Heart right ventricle (tissue), 16 donors: ENCODE data around the gene GOT1. TPM values are rescaled to one million over a fixed set of nuclear protein-coding genes. Genes with fewer than 3 reads are reported as not detected.

Experiments used
- ATAC-seq, 8 donors: fragments of 200-7000 bp; cut with Tn5 transposase; one replicate each; pipeline ENCODE4 v1.9.1; 2020; ENCODE audit warnings: mild to moderate bottlenecking in 8 of 8, moderate library complexity in 8 of 8, moderate number of reproducible peaks in 1 of 8
- DNase-seq, 2 donors: peaks; one replicate each; pipeline ENCODE4 v3.0.0-alpha.2; 2020
- H3K27ac ChIP-seq, 10 donors: fragments of 200-600 bp; sonication (generic) in 2 of 10; one replicate each; pipeline versions ENCODE4 v1.5.0 to v1.8.0; 2020 to 2022; ENCODE audit warnings: mild to moderate bottlenecking in 3 of 10
- H3K27me3 ChIP-seq, 7 donors: fragments of 200-600 bp; one replicate each; pipeline ENCODE4 v1.8.0; 2021 to 2022; ENCODE audit warnings: mild to moderate bottlenecking in 2 of 7
- H3K36me3 ChIP-seq, 9 donors: fragments of 200-600 bp; sonication (generic) in 1 of 9; one replicate each; pipeline versions ENCODE4 v1.5.0 to v1.8.0; 2020 to 2022; ENCODE audit warnings: mild to moderate bottlenecking in 2 of 9
- H3K4me1 ChIP-seq, 9 donors: fragments of 200-600 bp; sonication (generic) in 1 of 9; one replicate each; pipeline versions ENCODE4 v1.5.0 to v1.8.0; 2020 to 2022; ENCODE audit warnings: mild to moderate bottlenecking in 4 of 9
- H3K4me3 ChIP-seq, 10 donors: fragments of 200-600 bp; sonication (generic) in 2 of 10; one replicate each; pipeline versions ENCODE4 v1.5.0 to v1.8.0; 2020 to 2022; ENCODE audit warnings: mild to moderate bottlenecking in 7 of 10, moderate library complexity in 2 of 10
- H3K9me3 ChIP-seq, 11 donors: fragments of 200-600 bp in 10 of 11; sonication (generic) in 2 of 11; one replicate each; pipeline versions ENCODE4 v1.5.0 to v1.8.0; 2013 to 2022; ENCODE audit warnings: mild to moderate bottlenecking in 2 of 11, control low read depth in 1 of 11, moderate library complexity in 1 of 11
- WGBS, 2 donors: extraction: QIAGEN DNeasy Blood & Tissue Kit; methylation state at CpG; one replicate each; pipeline ENCODE4 v1.1.7; 2013; ENCODE audit warnings: inconsistent platforms in 1 of 2; 5-methylcytosine and 5-hydroxymethylcytosine counted together
- intact Hi-C, 10 donors: fragments of 100-400 bp; cut with DNase I; formaldehyde crosslinking; loops; one replicate each; pipeline versions ENCODE4 v1.11.1 to v1.14.2; 2022
- polyA plus RNA-seq, 2 donors: library from polyadenylated mRNA; stranded (reverse); fragments of 200-250 nt; gene quantifications; one replicate each; pipeline ENCODE4 v1.2.3, GENCODE V29; 2013
- total RNA-seq, 10 donors: library from RNA; stranded (reverse); fragmentation: NEBNext Ultra II Directional in 3 of 10; extraction: Animal tissue kit (Norgen Biotek cat#: 25700) in 3 of 10; gene quantifications; one replicate each; pipeline versions ENCODE4 v1.2.1 to v1.2.4, GENCODE V29; 2021 to 2023
- TF ChIP-seq, protein P1 (sequence below), 9 donors: fragments of 200-600 bp; sonication (generic) in 2 of 9; IDR thresholded peaks; one replicate each; pipeline versions ENCODE4 v1.5.0 to v1.8.0; 2021 to 2022; ENCODE audit warnings: antibody characterized with exemption in 9 of 9, mild to moderate bottlenecking in 5 of 9, moderate library complexity in 1 of 9
- donor health status: Arrhythmogenic right ventricular cardiomyopathy.
- donor health status: ischemic (EF 13 %, LVEDD 7.1; RV severe dilation, severe dysfunction).
- donor health status: healthy with polysubstance abuse.
- donor health status: DM: no; HTN: yes; CAD: no.
- donor health status: DM: no; HTN: no; CAD: no.
- donor health status: ischemic (EF 25% LVEDD 6.9; RV normal size, moderate dysfunction).
- donor health status: ischemic (EF 25% LVEDD 5.7; RV mildly dilated, moderate dysfunction).
- donor health status: healthy.
- donor health status: DM: yes; HTN: yes; CAD: no.
- donor health status: Ischemic cardiomyopathy.
- donor health status: ischemic (EF 35%, LVEDD 5.7; RV mildly dilated, moderate dysfunction).
- donor health status: nonischemic (EF 11% LVEDD 7.7; RV severe dilation, severe dysfunction).
- donor health status: DM: yes; HTN: yes; CAD: no.
- donor health status: PGD.
- donor health status: ischemic (EF 29% LVEDD 5.4; RV normal size, mild dysfunction).
- donor health status: nonischemic (EF 23%, LVEDD 6.1; RV moderate dilation, normal function).

The GOT1 gene
- total and polyA plus RNA-seq, 12 donors = 114 to 669 (median 561) TPM

DNA sequence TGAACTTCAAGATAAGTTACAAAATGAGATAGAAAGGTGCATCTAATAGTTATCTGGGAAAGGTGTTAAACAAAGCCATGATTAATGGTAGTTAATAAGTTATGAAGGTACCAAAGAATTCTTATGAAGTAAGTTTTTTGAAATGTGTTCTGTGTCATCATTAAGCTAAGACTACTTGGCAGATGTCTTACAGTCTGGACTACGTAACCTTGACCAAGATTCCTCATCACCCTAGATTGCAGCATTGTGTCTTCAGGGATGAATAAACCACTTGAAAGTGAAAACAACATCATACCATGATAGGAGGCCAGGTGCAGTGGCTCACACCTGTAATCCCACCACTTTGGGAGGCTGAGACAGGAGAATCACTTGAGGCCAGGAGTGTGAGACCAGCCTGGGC, 48.2 kb downstream of the GOT1 start:
- DNase-seq = no peak
- no peak overlapping the region for H3K27ac ChIP-seq
- no peaks in the 10 kb centered on the region for H3K36me3 ChIP-seq
- no peak for ATAC-seq
- H3K4me3 ChIP-seq = no peak overlapping the region
- peaks cover 0 to 23% (median 0%) of the 10 kb centered on the region in 7 donors for H3K27me3 ChIP-seq
- TF ChIP-seq, protein P1, sequence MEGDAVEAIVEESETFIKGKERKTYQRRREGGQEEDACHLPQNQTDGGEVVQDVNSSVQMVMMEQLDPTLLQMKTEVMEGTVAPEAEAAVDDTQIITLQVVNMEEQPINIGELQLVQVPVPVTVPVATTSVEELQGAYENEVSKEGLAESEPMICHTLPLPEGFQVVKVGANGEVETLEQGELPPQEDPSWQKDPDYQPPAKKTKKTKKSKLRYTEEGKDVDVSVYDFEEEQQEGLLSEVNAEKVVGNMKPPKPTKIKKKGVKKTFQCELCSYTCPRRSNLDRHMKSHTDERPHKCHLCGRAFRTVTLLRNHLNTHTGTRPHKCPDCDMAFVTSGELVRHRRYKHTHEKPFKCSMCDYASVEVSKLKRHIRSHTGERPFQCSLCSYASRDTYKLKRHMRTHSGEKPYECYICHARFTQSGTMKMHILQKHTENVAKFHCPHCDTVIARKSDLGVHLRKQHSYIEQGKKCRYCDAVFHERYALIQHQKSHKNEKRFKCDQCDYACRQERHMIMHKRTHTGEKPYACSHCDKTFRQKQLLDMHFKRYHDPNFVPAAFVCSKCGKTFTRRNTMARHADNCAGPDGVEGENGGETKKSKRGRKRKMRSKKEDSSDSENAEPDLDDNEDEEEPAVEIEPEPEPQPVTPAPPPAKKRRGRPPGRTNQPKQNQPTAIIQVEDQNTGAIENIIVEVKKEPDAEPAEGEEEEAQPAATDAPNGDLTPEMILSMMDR (IDR thresholded peaks at IDR 0.05) = no peak
- WGBS, 2 donors = 82 to 95% methylated on average over 1 of the region's 1 CpG
- intact Hi-C loops = no loop called here
- no peaks in the 10 kb centered on the region for H3K9me3 ChIP-seq
- H3K4me1 ChIP-seq = no peaks in the 10 kb centered on the region

DNA sequence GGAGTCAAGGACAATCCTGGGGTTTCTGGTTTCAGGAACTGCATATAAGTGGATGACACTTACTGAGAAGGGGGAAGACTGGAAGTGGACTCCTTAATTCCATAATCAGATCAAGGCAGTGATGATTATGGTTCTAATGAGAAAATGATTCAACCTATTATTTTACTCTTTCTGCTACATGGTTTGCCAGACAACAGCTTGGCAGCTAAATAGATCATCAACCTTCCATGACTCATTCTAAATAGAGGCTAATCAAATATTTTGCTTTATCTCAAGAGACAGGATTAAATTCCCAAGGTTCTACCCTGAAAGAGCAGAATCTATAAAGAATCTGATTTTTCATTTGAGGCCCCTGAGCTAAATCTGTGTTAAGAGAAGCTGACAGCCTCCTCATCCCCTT, 55.0 kb downstream of the GOT1 start:
- intact Hi-C loops = loop anchor here in 1 of 10 donors (10.0 kb wide), 1 partner anchor 901 kb away; no protein-coding TSS in a partner anchor
- Histone ChIP-seq H3K4me1 (peaks cover 0 to 9% (median 0%) of the 10 kb centered on the region in 9 donors), H3K9me3 (no peaks in the 10 kb centered on the region), H3K27ac (no peak overlapping the region), H3K27me3 (peaks cover 0 to 38% (median 0%) of the 10 kb centered on the region in 7 donors), H3K36me3 (no peaks in the 10 kb centered on the region), H3K4me3 (no peak overlapping the region)
- no peak for ATAC-seq
- no peak for DNase-seq
- TF ChIP-seq, protein P1 (IDR thresholded peaks at IDR 0.05) = no peak

DNA sequence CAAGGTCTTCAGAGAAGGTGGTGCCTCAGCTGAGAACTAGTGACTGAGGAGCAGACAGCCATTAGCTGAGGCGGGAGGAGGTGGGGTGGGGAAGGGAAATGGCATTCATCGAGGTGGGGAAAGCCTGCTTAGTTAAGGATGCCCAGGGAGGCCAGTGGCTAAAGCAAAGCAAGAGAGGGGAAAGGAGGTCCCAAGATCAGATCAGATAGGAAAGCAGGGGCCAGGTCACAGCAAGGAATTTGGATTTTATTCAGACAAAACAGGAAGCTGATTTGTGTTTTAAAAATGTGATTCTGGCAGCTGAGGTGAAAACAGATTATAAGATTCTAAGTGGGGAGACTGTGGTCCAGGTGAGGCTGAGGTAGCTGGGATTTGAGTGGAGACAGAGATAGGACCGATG, 55.5 kb downstream of the GOT1 start:
- TF ChIP-seq, protein P1 (IDR thresholded peaks at IDR 0.05) = no peak
- no peak overlapping the region for H3K4me3 ChIP-seq
- WGBS, 2 donors = 52 to 79% methylated on average over 3 of the region's 3 CpGs
- intact Hi-C loops = loop anchor here in 1 of 10 donors (10.0 kb wide), 1 partner anchor 900 kb away; no protein-coding TSS in a partner anchor
- H3K27me3 ChIP-seq = peaks cover 0 to 41% (median 2%) of the 10 kb centered on the region in 7 donors
- ATAC-seq (no peak), DNase-seq (no peak)
- no peak overlapping the region for H3K27ac ChIP-seq
- H3K9me3 ChIP-seq = no peaks in the 10 kb centered on the region
- H3K4me1 ChIP-seq = peaks cover 0 to 9% (median 0%) of the 10 kb centered on the region in 9 donors
- no peaks in the 10 kb centered on the region for H3K36me3 ChIP-seq

- H3K27me3 ChIP-seq = peaks cover 0 to 45% (median 6%) of the 10 kb centered on the region in 7 donors
- no peak overlapping the region for H3K4me3 ChIP-seq
- H3K9me3 ChIP-seq = no peaks in the 10 kb centered on the region
- no peak for DNase-seq
- TF ChIP-seq, protein P1 (IDR thresholded peaks at IDR 0.05) = no peak
- intact Hi-C loops = loop anchor here in 1 of 10 donors (10.0 kb wide), 1 partner anchor 900 kb away; no protein-coding TSS in a partner anchor
- 44 to 59% methylated on average over 2 of the region's 2 CpGs for WGBS, 2 donors
- H3K27ac ChIP-seq = no peak overlapping the region
- no peaks in the 10 kb centered on the region for H3K36me3 ChIP-seq
- no peak for ATAC-seq
- peaks cover 0 to 9% (median 0%) of the 10 kb centered on the region in 9 donors for H3K4me1 ChIP-seq
Measured at GRCh38 chr10:99374526-99374925, 55.9 kb downstream of the GOT1 start.
